ENCODE measurements around the gene OLR1.

OLR1 gene

GRCh38 chr12:10151621-10152020 is 20.3 kb downstream of the OLR1 start:
- DNase-seq, result peak; percentile 52

- no peak for DNase-seq
These were observed 24.1 kb downstream of the OLR1 start for GRCh38 chr12:10147714-10148403.

GRCh38 chr12:10142976-10143589 is 28.8 kb downstream of the OLR1 start:
- no peak for DNase-seq

GRCh38 chr12:10140001-10140400 is 31.9 kb downstream of the OLR1 start:
- DNase-seq, result peak; percentile 59

- peak; percentile 10 for DNase-seq
These were observed 35.2 kb downstream of the OLR1 start for GRCh38 chr12:10136637-10137205.

- no peak for DNase-seq
These were observed 36.8 kb downstream of the OLR1 start for GRCh38 chr12:10135126-10135525.

- DNase-seq, result no peak
These were observed 39.0 kb downstream of the OLR1 start for GRCh38 chr12:10132850-10133370.

GRCh38 chr12:10131111-10131690 is 40.7 kb downstream of the OLR1 start:
- DNase-seq, result no peak

- DNase-seq, result no peak
These were observed 41.9 kb downstream of the OLR1 start, which contains the start of gene CLEC7A for GRCh38 chr12:10130042-10130441. TSS of gene CLEC7A (minus strand) at chr12:10130199. CDS start at chr12:10130082, 117 bp downstream.

GRCh38 chr12:10128687-10129086 is 43.2 kb downstream of the OLR1 start:
- DNase-seq, result no peak

- no peak for DNase-seq
These were observed 45.5 kb downstream of the OLR1 start for GRCh38 chr12:10126413-10126812.

- DNase-seq, result no peak
These were observed 49.2 kb downstream of the OLR1 start for GRCh38 chr12:10122689-10123088.

GRCh38 chr12:10121278-10121677 is 50.7 kb downstream of the OLR1 start:
- no peak for DNase-seq

- DNase-seq, result no peak
These were observed 52.9 kb downstream of the OLR1 start for GRCh38 chr12:10119066-10119465.

- DNase-seq, result no peak
These were observed 56.0 kb downstream of the OLR1 start for GRCh38 chr12:10115890-10116289.

GRCh38 chr12:10115311-10115710 is 56.6 kb downstream of the OLR1 start:
- DNase-seq, result no peak

- no peak for DNase-seq
These were observed 58.0 kb downstream of the OLR1 start for GRCh38 chr12:10113920-10114319.

GRCh38 chr12:10113075-10113474 is 58.9 kb downstream of the OLR1 start:
- no peak for DNase-seq

GRCh38 chr12:10111451-10111850 is 60.5 kb downstream of the OLR1 start:
- DNase-seq, result no peak

- DNase-seq, result no peak
These were observed 61.6 kb downstream of the OLR1 start for GRCh38 chr12:10110256-10110844.

Measured in fibroblast of skin of abdomen (primary cell).